GM21390 (cell line): ENCODE measurements around the gene RXRA.

Source experiments
- ATAC-seq: cut with Tn5 transposase; IDR thresholded peaks from one replicate; pipeline ENCODE4 v1.9.1; 2021; ENCODE audit not compliant: unreplicated experiment

RXRA gene

DNA sequence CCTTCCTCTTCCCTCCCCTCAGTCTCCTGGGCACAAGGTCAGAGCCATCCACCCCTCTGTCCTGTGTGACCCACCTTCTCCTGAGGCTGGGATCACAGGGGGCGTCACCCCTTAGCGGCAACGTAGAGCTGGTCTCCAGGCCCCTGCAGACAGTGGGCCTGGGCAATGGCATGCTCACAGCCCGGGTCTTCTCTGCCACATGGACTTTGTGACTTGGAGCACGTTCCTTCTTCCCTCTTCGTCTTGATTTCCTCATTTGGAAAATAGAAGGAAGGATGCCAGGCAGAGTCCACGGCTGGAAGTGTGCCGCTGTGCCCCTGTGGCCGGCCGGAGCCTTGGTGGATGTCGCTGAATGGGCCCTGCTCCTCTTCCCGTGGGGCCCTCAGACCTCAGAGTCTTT is 10.0 kb downstream of the RXRA start:
- ATAC-seq: no peak

DNA sequence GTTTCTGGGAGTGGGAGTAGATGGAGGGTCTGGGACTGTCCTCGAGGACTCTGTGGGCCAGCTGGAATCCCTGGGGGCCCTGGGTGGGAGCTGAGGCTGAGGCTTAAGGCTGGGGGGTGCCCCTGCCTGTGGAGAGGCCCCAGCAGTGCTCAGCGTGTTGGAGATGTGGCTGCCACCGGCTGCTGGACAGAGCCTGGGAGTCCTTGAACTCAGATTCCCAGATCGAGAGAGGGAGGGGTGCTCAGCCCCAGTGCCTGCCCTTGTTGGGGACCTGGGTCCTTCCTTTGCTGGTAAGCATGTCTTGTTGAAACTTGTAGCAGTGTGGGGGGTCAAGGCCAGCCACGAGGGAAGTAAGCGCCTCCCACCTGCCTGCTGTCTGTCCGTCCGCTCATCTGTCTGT is 10.7 kb downstream of the RXRA start:
- no peak for ATAC-seq

- no peak for ATAC-seq
These were observed 11.2 kb downstream of the RXRA start for GRCh38 chr9:134337469-134337868.

DNA sequence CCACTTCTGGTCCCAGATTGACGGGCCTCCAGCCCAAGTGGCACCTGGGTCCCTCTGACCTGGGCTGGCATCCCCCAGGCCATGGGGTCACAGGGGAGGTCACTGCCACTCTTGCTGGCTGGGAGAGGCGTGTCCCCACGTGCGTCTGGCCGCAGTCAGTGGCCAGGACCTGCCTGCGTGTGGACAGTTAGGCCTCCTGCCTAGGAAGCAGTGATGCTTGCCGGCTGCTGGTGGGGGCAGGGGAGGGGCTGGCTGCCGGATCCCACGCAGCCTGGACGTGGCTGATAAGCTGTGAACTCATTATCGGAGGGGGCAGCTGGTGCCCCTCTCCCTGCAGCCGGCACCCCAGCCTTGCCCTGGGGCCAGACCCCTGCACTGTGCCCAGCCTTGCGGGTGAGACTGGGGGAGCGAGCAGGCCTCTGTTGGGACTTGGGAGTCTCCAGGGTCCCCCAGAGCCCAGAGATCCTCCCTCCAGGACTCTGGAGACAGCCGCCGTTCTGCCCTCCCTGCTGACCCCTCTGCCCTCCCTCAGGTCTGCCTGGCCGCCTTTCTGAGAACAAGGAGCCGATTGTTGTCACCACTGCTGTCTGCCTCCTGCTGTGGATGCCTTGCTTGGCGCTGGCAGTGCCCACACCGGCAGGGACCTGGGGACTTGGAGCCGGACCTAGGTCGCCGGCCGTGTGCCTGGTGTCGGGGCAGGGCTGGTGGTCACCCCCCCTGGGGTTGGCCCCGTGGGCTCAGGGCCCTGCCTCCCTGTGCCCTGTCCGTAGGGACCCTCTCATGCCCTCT is 12.3 kb downstream of the RXRA start:
- ATAC-seq: no peak

- no peak for ATAC-seq
These were observed 13.0 kb downstream of the RXRA start for GRCh38 chr9:134339183-134339806.

- no peak for ATAC-seq
These were observed 14.4 kb downstream of the RXRA start for GRCh38 chr9:134340475-134341160.

- no peak for ATAC-seq
These were observed 15.1 kb downstream of the RXRA start for GRCh38 chr9:134341306-134341705.

DNA sequence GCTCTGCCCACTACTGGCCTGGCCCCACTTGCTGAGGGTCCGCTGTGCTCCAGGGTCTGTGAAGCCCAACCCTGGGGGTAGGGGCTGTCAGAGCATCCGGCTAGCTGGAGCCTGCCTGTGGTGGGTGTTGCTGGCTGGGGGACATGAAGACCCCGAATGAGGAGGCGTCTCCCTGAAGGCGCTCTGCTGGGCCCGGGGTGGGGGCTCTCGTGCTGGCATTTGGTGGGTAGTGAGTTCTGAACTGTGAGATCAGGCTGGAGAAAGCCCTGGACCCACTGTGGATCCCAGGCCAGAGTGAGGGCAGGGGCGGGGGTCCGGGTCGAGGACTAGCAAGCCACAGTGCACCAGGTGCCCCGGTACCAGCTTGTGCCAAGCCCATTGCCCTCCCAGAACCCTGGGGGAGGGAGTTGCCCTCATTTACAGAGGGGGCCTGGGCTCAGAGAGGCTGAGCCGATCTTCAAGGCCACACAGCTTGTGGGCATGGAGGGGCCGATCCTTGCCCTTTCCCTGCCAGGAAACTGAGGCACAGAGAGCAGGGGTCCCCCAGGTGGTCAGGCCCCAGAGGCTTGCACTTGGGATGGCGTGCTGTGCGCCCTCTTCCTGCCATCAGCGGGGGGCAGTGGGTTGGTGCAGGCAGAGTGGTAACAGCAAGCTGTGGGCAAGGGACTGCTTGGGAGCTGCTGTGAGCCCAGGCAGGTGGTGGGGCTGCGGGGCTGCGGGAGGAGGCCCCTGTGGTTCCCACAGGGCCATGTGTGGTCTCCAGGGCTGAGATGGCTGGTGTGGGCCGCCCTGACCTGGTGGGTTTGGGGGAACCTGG is 15.9 kb downstream of the RXRA start:
- ATAC-seq: no peak

GRCh38 chr9:134342746-134343115 is 16.5 kb downstream of the RXRA start:
- ATAC-seq: no peak

DNA sequence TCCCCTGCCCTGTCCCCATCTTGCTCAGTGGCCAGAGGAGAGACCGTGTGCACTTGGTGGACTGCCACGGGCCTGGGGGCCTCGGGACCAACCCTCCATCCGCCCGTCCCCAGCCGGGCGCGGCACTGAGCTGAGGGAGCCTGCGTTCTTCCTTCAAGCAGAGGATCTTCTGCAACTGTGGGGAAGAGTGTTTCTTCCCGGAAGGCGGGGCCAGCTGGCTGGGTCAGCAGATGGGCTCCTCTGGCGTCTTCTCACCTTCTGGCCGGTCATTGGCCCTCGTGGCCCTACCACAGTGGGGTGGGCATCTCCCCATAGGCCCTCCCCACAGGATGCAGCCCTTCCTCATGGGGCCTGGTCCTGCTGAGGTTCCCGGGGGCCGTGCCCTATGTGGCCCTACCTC is 17.4 kb downstream of the RXRA start:
- ATAC-seq: no peak

DNA sequence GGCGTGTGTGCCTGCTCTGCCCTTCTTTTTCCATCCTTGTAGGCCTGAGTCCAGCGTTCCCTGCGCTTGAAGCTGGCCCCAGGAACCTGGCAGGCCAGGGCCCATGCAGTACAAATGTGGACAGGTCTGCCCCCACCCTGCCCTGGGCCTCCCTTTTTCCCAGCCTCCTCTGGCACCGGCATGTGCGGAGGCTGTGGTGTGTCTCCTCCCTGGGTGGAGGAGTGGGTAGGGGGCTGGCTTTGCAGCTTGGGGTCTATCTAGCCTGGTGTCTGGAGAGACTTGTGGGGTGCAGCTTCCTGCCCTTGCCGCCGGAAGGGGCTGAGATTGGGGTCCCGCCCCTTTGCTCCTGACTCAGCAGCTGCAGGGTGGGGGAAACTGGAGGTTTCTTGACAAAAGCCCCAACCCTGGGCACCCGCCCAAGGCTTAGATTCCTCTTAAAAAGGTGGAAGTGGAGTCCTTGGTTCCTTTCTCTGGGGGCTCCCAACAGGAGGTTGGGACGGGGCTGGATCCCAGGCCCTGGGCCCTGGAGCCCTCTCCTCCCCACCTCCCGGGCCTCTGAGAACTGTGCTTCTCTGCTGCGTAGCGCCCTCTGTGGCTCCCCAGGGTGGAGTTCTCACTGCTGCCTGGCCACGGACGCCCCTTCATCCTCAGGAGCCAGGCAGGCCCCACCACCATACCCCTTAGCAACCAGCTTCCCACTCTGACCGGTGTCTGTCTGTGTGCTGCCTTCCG is 18.0 kb downstream of the RXRA start:
- ATAC-seq: no peak

- ATAC-seq: no peak
These were observed 18.6 kb downstream of the RXRA start for GRCh38 chr9:134344800-134345310.

- no peak for ATAC-seq
These were observed 19.5 kb downstream of the RXRA start for GRCh38 chr9:134345737-134346136.

GRCh38 chr9:134346151-134346550 is 19.9 kb downstream of the RXRA start:
- ATAC-seq: no peak

- ATAC-seq: no peak
These were observed 20.8 kb downstream of the RXRA start for GRCh38 chr9:134346840-134347583.

DNA sequence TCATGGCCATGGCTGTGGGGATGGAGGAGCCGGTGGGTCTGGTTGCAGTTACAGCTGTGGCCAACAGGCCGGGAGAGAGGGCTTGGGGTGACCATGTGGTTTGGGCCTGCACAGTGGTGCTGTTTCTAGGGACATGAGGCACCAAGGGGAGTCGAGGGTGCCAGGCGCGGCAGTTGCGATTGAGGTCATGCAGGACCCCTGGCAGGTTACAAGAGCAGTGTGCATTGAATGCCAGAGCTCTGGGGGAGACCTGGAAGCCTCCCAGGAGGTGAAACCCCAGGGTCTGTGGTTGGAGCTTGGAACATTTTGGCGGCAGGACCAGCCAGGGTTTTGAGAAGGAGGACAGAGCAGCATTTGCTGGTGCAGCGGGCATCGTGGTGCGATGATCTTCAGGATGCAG is 21.7 kb downstream of the RXRA start:
- no peak for ATAC-seq

DNA sequence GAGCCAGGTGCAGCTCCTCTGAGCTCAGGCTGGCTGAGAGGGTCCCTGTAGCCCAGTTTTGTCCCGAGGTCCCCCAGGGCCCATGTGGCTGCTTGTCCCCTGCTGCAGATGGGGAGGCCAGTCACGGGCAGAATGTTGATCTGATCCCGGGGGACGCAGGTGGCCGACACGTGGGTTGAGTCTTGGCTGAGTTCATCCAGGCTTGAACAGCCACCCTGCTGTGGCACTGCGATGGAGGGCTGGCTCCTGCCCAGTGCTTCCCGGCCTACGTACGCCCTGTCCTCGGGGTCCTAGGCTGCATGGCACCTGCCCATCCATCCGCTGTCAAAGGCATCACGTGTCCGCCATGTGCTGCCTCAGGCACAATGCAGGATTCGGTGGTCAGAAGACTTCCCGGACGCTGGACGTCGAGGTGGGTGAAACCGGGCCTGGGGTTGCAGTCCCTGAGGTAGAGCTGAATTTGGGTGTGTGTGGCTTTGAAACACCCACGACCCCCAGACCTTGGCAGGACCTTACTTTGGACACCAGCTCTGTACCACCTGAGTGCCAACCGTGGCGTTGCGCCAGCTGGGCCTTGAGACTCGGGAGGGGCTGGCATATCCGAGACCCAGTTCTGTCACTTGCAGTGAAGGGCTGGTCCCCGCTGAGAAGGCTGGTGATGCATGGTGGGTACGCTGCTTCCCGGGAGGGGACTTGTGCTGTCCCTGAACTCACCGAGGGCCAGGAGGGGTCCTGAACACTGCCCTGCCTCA is 22.3 kb downstream of the RXRA start:
- ATAC-seq: no peak

GRCh38 chr9:134349936-134350335 is 23.7 kb downstream of the RXRA start:
- no peak for ATAC-seq

- ATAC-seq: no peak
These were observed 24.2 kb downstream of the RXRA start for GRCh38 chr9:134350416-134350994.
